Endothelial cell of umbilical vein (primary cell): ENCODE results near the gene DHDDS.

ENCODE experiments used
- EZH2 ChIP-seq: IDR thresholded peaks from 2 replicates; pipeline ENCODE4 v1.6.1; 2012; ENCODE audit warnings: borderline replicate concordance, low read depth, mild to moderate bottlenecking, moderate library complexity, low read length, inconsistent platforms; ENCODE audit not compliant: severe bottlenecking
- GATA2 ChIP-seq: IDR thresholded peaks from 2 replicates; pipeline ENCODE4 v1.7.0; 2011; ENCODE audit warnings: low read depth, mild to moderate bottlenecking, moderate library complexity, mixed read lengths, low read length; ENCODE audit not compliant: insufficient read length, insufficient read depth
- JUN ChIP-seq: IDR thresholded peaks from 2 replicates; pipeline ENCODE4 v1.6.1; 2011; ENCODE audit warnings: borderline replicate concordance, low read depth; ENCODE audit not compliant: insufficient read length, insufficient read depth
- MYC ChIP-seq: IDR thresholded peaks from one replicate; pipeline ENCODE4 v1.6.1; 2011; ENCODE audit warnings: mild to moderate bottlenecking, low read depth, low read length
- POLR2A ChIP-seq: IDR thresholded peaks from 2 replicates; pipeline ENCODE4 v1.6.1; 2012; ENCODE audit warnings: low read depth, mild to moderate bottlenecking, control low read depth, low read length
- POLR2AphosphoS5 ChIP-seq: IDR thresholded peaks from 2 replicates; pipeline ENCODE4 v1.6.1; 2012; ENCODE audit warnings: low read depth, mild to moderate bottlenecking, control low read depth, low read length, moderate library complexity; ENCODE audit not compliant: insufficient read depth
- TF ChIP-seq, protein P1 (sequence below), 2 donors: IDR thresholded peaks; 1 replicate in 1 of 2; 2 replicates in 1 of 2; pipeline ENCODE4 v1.5.1; 2011; ENCODE audit warnings: low read length in 2 of 2, mild to moderate bottlenecking in 2 of 2, moderate library complexity in 2 of 2, control low read depth in 1 of 2, inconsistent platforms in 1 of 2, low read depth in 1 of 2; ENCODE audit not compliant: insufficient read depth in 1 of 2; ENCODE audit errors: extremely low read depth in 1 of 2
- TF ChIP-seq, protein P2 (sequence below): IDR thresholded peaks from 2 replicates; pipeline ENCODE4 v1.6.1; 2011; ENCODE audit not compliant: insufficient read depth, insufficient read length

DNA sequence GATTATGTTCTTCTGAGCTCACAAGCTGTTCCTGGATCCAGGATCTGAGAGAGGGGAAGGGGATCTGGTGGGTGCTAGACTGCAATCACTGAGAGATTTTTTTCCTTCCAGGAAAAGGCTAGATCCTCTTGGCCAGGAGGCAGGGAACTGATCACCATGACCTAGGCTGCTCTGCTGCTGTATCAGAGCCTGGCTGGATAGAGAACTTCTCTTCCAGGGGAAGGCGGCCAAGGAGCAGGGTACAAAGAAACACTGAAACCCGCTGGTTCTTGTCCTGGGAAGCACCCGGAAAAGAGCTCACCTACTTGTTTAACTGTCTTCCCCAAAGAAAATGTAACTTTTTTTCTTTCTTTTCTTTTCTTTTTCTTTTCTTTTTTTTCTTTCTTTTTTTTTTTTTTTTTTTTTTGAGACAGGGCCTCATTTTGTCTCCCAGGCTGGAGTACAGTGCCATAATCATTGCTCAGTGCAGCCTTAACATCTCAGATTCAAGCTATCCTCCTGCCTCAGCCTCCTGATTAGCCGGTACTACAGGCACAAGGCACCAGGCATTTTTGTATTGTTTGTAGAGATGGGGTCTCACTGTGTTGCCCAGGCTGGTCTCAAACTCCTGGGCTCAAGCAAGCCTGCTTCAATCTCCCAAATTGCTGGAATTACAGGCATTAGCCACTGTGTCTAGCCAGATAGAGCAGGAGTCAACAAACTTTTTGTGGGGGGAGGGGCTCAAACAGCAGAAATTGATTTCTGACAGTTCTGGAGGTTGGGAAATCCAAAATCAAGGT, 85.1 kb downstream of the DHDDS start:
- TF ChIP-seq, protein P1, sequence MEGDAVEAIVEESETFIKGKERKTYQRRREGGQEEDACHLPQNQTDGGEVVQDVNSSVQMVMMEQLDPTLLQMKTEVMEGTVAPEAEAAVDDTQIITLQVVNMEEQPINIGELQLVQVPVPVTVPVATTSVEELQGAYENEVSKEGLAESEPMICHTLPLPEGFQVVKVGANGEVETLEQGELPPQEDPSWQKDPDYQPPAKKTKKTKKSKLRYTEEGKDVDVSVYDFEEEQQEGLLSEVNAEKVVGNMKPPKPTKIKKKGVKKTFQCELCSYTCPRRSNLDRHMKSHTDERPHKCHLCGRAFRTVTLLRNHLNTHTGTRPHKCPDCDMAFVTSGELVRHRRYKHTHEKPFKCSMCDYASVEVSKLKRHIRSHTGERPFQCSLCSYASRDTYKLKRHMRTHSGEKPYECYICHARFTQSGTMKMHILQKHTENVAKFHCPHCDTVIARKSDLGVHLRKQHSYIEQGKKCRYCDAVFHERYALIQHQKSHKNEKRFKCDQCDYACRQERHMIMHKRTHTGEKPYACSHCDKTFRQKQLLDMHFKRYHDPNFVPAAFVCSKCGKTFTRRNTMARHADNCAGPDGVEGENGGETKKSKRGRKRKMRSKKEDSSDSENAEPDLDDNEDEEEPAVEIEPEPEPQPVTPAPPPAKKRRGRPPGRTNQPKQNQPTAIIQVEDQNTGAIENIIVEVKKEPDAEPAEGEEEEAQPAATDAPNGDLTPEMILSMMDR (IDR thresholded peaks at IDR 0.05; ENCODE audit: extremely low read depth in 1 of 2, insufficient read depth in 1 of 2, low read depth in 1 of 2, low read length in 2 of 2), result no peak
- TF ChIP-seq EZH2 (no peak), POLR2A (no peak), MYC (no peak), GATA2 (no peak), POLR2AphosphoS5 (no peak), JUN (no peak)
- TF ChIP-seq, protein P2, sequence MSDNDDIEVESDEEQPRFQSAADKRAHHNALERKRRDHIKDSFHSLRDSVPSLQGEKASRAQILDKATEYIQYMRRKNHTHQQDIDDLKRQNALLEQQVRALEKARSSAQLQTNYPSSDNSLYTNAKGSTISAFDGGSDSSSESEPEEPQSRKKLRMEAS, result no peak
